Endothelial cell of umbilical vein (primary cell): Measurements from ENCODE around the gene CALN1. TPM values are rescaled to one million over a fixed set of nuclear protein-coding genes. Genes with fewer than 3 reads are reported as not detected.

Source experiments
- BruUV-seq: library from RNA; stranded (reverse); fragments of 400-500 nt; replicated peaks from 2 replicates; lab custom pipeline; 2021; lab: Mats Ljungman, UMichigan
- CTCF ChIA-PET: fragments of 300-600, 350-600 bp; sonication (Branson Sonifier 250); formaldehyde crosslinking; loops from one replicate; lab custom pipeline; 2021; ENCODE audit warnings: antibody characterized with exemption, inconsistent platforms; lab: Charles Lee
- POLR2A ChIA-PET: fragments of 300-600, 350-600 bp; sonication (Branson Sonifier 250); formaldehyde crosslinking; loops from one replicate; lab custom pipeline; 2021; ENCODE audit warnings: antibody characterized with exemption, inconsistent platforms; lab: Charles Lee
- DNase-seq: peaks from one replicate; pipeline ENCODE4 v3.0.0-alpha.2; 2011; ENCODE audit warnings: low read depth, low spot score
- FAIRE-seq: peaks from 2 replicates; lab custom pipeline; 2011; peaks lifted over from hg19 to GRCh38; lab: Jason Lieb, UNC
- H2AFZ ChIP-seq: 2 replicates; pipeline ENCODE4 v1.6.0; 2012; ENCODE audit warnings: low read depth, low read length, control low read depth, inconsistent platforms
- H3K27ac ChIP-seq: 2 replicates; pipeline ENCODE4 v1.5.1; 2011; ENCODE audit warnings: low read depth, mild to moderate bottlenecking, control low read depth, low read length, moderate library complexity; ENCODE audit not compliant: insufficient read depth
- H3K27me3 ChIP-seq, 2 experiments: 2 replicates each; pipeline versions ENCODE4 v1.6.0 to v1.6.1; 2011; ENCODE audit warnings: low read length in 2 of 2, mixed read lengths in 1 of 2; ENCODE audit not compliant: control insufficient read depth in 2 of 2, insufficient read depth in 2 of 2
- H3K36me3 ChIP-seq, 2 experiments: 2 replicates in 1 of 2; 3 replicates in 1 of 2; pipeline ENCODE4 v1.5.1; 2011; ENCODE audit warnings: low read length in 2 of 2, mild to moderate bottlenecking in 1 of 2, moderate library complexity in 1 of 2; ENCODE audit not compliant: control insufficient read depth in 2 of 2, insufficient read depth in 2 of 2; ENCODE audit errors: extremely low read depth in 1 of 2
- H3K4me1 ChIP-seq: 3 replicates; pipeline ENCODE4 v1.5.1; 2011; ENCODE audit warnings: mild to moderate bottlenecking, low read length; ENCODE audit not compliant: control insufficient read depth, insufficient read depth; ENCODE audit errors: extremely low read depth
- H3K4me2 ChIP-seq: 2 replicates; pipeline ENCODE4 v1.6.1; 2011; ENCODE audit warnings: low read length, control low read depth, mixed read lengths; ENCODE audit not compliant: insufficient read depth
- H3K4me3 ChIP-seq, 3 experiments: fragments of 200-600 bp in 1 of 3; sonication (generic), shearing (Covaris generic) in 1 of 3; replicated peaks in 1 of 3; 2 replicates each; pipeline ENCODE4 v1.5.1; 2011 to 2016; ENCODE audit warnings: control low read depth in 3 of 3, low read length in 3 of 3, mild to moderate bottlenecking in 2 of 3, inconsistent platforms in 1 of 3, low read depth in 1 of 3, moderate library complexity in 1 of 3; ENCODE audit not compliant: insufficient read depth in 1 of 3
- H3K79me2 ChIP-seq: 2 replicates; pipeline ENCODE4 v1.6.0; 2012; ENCODE audit warnings: low read length, inconsistent platforms; ENCODE audit not compliant: control insufficient read depth, insufficient read depth
- H3K9ac ChIP-seq: replicated peaks from 2 replicates; pipeline ENCODE3; 2011; ENCODE audit warnings: low read length, control low read depth; ENCODE audit not compliant: insufficient read depth; ENCODE audit errors: extremely low read depth
- H3K9me1 ChIP-seq: replicated peaks from 3 replicates; pipeline ENCODE4 v1.6.0; 2011; ENCODE audit warnings: mild to moderate bottlenecking, low read length; ENCODE audit not compliant: control insufficient read depth, insufficient read depth; ENCODE audit errors: extremely low read depth
- H3K9me3 ChIP-seq: replicated peaks from 2 replicates; pipeline ENCODE4 v1.5.1; 2012; ENCODE audit warnings: low read length, inconsistent platforms; ENCODE audit not compliant: control insufficient read depth, insufficient read depth
- H4K20me1 ChIP-seq: replicated peaks from 2 replicates; pipeline ENCODE3; 2011; ENCODE audit warnings: mild to moderate bottlenecking, low read length; ENCODE audit not compliant: control insufficient read depth, insufficient read depth; ENCODE audit errors: extremely low read depth
- CTCF ChIP-seq, 2 donors: IDR thresholded peaks; 1 replicate in 1 of 2; 2 replicates in 1 of 2; pipeline ENCODE4 v1.5.1; 2011; ENCODE audit warnings: low read length in 2 of 2, mild to moderate bottlenecking in 2 of 2, moderate library complexity in 2 of 2, control low read depth in 1 of 2, inconsistent platforms in 1 of 2, low read depth in 1 of 2; ENCODE audit not compliant: insufficient read depth in 1 of 2; ENCODE audit errors: extremely low read depth in 1 of 2
- EZH2 ChIP-seq: IDR thresholded peaks from 2 replicates; pipeline ENCODE4 v1.6.1; 2012; ENCODE audit warnings: borderline replicate concordance, low read depth, mild to moderate bottlenecking, moderate library complexity, low read length, inconsistent platforms; ENCODE audit not compliant: severe bottlenecking
- FOS ChIP-seq: IDR thresholded peaks from 2 replicates; pipeline ENCODE4 v1.6.1; 2011; ENCODE audit warnings: mild to moderate bottlenecking, low read length, moderate library complexity, borderline replicate concordance; ENCODE audit not compliant: insufficient read depth
- GATA2 ChIP-seq: IDR thresholded peaks from 2 replicates; pipeline ENCODE4 v1.7.0; 2011; ENCODE audit warnings: low read depth, mild to moderate bottlenecking, moderate library complexity, mixed read lengths, low read length; ENCODE audit not compliant: insufficient read length, insufficient read depth
- JUN ChIP-seq: IDR thresholded peaks from 2 replicates; pipeline ENCODE4 v1.6.1; 2011; ENCODE audit warnings: borderline replicate concordance, low read depth; ENCODE audit not compliant: insufficient read length, insufficient read depth
- MAX ChIP-seq: IDR thresholded peaks from 2 replicates; pipeline ENCODE4 v1.6.1; 2011; ENCODE audit not compliant: insufficient read depth, insufficient read length
- MYC ChIP-seq: IDR thresholded peaks from one replicate; pipeline ENCODE4 v1.6.1; 2011; ENCODE audit warnings: mild to moderate bottlenecking, low read depth, low read length
- POLR2A ChIP-seq: IDR thresholded peaks from 2 replicates; pipeline ENCODE4 v1.6.1; 2012; ENCODE audit warnings: low read depth, mild to moderate bottlenecking, control low read depth, low read length
- POLR2AphosphoS5 ChIP-seq: IDR thresholded peaks from 2 replicates; pipeline ENCODE4 v1.6.1; 2012; ENCODE audit warnings: low read depth, mild to moderate bottlenecking, control low read depth, low read length, moderate library complexity; ENCODE audit not compliant: insufficient read depth
- dilution Hi-C: fragments of 300-500 bp; cut with MboI; formaldehyde crosslinking; loops from one replicate; pipeline ENCODE4 v1.15.0; 2019; ENCODE audit warnings: low sequenced_read_pairs; ENCODE audit not compliant: extremely low pct_ligation_motif_present
- intact Hi-C: fragments of 100-400 bp; cut with micrococcal nuclease; formaldehyde crosslinking; loops from one replicate; pipeline ENCODE4 v1.10.0; 2022
- polyA plus RNA-seq, 4 experiments: library from polyadenylated mRNA; depleted of rRNA in 3 of 4; stranded (reverse) in 3 of 4; unstranded in 1 of 4; fragments of >200 nt; gene quantifications; 2 replicates each; pipeline versions ENCODE4 v1.2.1 to v1.2.3, GENCODE V29; 2011 to 2012; ENCODE audit warnings: missing spikeins in 1 of 4
- total RNA-seq: library from RNA; stranded (reverse); gene quantifications from 2 replicates; pipeline ENCODE4 v1.2.3, GENCODE V29; 2021

CALN1 gene
- total and polyA plus RNA-seq, 2 donors (not counting 3 experiments of a cell fraction or from before 2014, with no cell fraction given): not detected

DNA sequence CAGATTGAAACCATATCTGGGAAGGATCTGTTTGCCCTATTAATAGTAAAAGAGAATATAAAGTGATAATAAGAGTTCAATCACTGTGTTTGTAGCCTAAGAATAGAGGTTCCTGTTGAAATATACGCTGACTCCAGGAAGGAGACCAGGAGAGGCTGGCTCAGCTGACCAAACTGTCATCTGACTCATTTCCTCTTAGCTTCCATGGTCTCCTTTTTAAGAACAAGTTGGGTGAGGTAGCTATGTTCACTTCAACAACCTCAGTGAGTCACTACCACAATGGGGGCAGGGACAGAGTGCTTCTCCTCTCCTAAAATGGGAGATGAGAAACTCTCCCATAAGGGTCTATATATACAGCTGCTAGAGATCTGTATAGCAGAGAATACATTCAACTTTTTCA is 543.3 kb downstream of the CALN1 start:
- DNase-seq (no peak), FAIRE-seq (no peak)
- Histone ChIP-seq H3K4me3 (no peak overlapping the region), H3K27ac (no peak overlapping the region), H3K9me3 (peaks cover 3% of the 10 kb centered on the region), H2AFZ (no peak overlapping the region), H3K4me2 (no peak overlapping the region), H3K79me2 (no peaks in the 10 kb centered on the region), H3K9ac (no peak overlapping the region), H3K36me3 (no peaks in the 10 kb centered on the region), H3K4me1 (no peaks in the 10 kb centered on the region), H3K27me3 (no peaks in the 10 kb centered on the region), H3K9me1 (no peaks in the 10 kb centered on the region), H4K20me1 (no peaks in the 10 kb centered on the region)
- no TSS peak for BruUV-seq
- TF ChIP-seq POLR2AphosphoS5 (no peak), JUN (no peak), MYC (no peak), FOS (no peak), MAX (no peak), CTCF (IDR thresholded peaks at IDR 0.05; ENCODE audit: extremely low read depth in 1 of 2, insufficient read depth in 1 of 2, low read depth in 1 of 2, low read length in 2 of 2) (no peak), GATA2 (no peak), EZH2 (no peak), POLR2A (no peak)
- intact Hi-C loops: no loop called here
- dilution Hi-C loops: no loop called here
- CTCF ChIA-PET: no interaction called here
- POLR2A ChIA-PET: no interaction called here
